Renal cortex interstitium (tissue), 11 donors: ENCODE measurements around the gene TMEM178B. TPM values are rescaled to one million over a fixed set of nuclear protein-coding genes. Genes with fewer than 3 reads are reported as not detected.

Experiments
- DNase-seq, 11 donors: peaks; one replicate each; pipeline ENCODE4 v3.0.0-alpha.2; 2013; ENCODE audit warnings: low read depth in 9 of 11, low spot score in 4 of 11; ENCODE audit errors: extremely low read depth in 1 of 11
- polyA plus RNA-seq, 3 donors: library from polyadenylated mRNA; unstranded; fragments of 120-200 nt; gene quantifications; one replicate each; pipeline ENCODE4 v1.2.1, GENCODE V29; 2013; ENCODE audit not compliant: insufficient read length in 3 of 3

The TMEM178B gene
- polyA plus RNA-seq, 3 donors, result 0.27 to 0.39 (median 0.36) TPM

- DNase-seq, result no peak
Observed at GRCh38 chr7:141281311-141281710, 207.4 kb downstream of the TMEM178B start.

GRCh38 chr7:141286522-141286921 is 212.7 kb downstream of the TMEM178B start:
- no peak for DNase-seq

- no peak for DNase-seq
Observed at GRCh38 chr7:141287936-141288335, 214.1 kb downstream of the TMEM178B start.

GRCh38 chr7:141288626-141289025 is 214.8 kb downstream of the TMEM178B start:
- DNase-seq, result no peak

- no peak for DNase-seq
Observed at GRCh38 chr7:141290365-141290764, 216.5 kb downstream of the TMEM178B start.

GRCh38 chr7:141290973-141291372 is 217.1 kb downstream of the TMEM178B start:
- DNase-seq, result no peak

- no peak for DNase-seq
Observed at GRCh38 chr7:141291541-141291940, 217.7 kb downstream of the TMEM178B start.

- no peak for DNase-seq
Observed at GRCh38 chr7:141294143-141294829, 220.4 kb downstream of the TMEM178B start.

- DNase-seq, result no peak
Observed at GRCh38 chr7:141295367-141295895, 221.6 kb downstream of the TMEM178B start.

- DNase-seq, result no peak
Observed at GRCh38 chr7:141300816-141301215, 227.0 kb downstream of the TMEM178B start.

- no peak for DNase-seq
Observed at GRCh38 chr7:141301544-141301943, 227.7 kb downstream of the TMEM178B start.

GRCh38 chr7:141302617-141303016 is 228.8 kb downstream of the TMEM178B start:
- DNase-seq, result no peak

- DNase-seq, result no peak
Observed at GRCh38 chr7:141304291-141304690, 230.4 kb downstream of the TMEM178B start.

GRCh38 chr7:141306081-141306480 is 232.2 kb downstream of the TMEM178B start:
- no peak for DNase-seq

- DNase-seq, result no peak
Observed at GRCh38 chr7:141312395-141312794, 238.5 kb downstream of the TMEM178B start.

GRCh38 chr7:141312828-141313521 is 239.1 kb downstream of the TMEM178B start:
- no peak for DNase-seq

- DNase-seq, result no peak
Observed at GRCh38 chr7:141313896-141314295, 240.0 kb downstream of the TMEM178B start.

- DNase-seq, result no peak
Observed at GRCh38 chr7:141317033-141317585, 243.2 kb downstream of the TMEM178B start.

GRCh38 chr7:141320287-141320686 is 246.4 kb downstream of the TMEM178B start:
- no peak for DNase-seq

GRCh38 chr7:141322383-141322782 is 248.5 kb downstream of the TMEM178B start:
- DNase-seq, result no peak
